ENCODE measurements around the gene PHKG2. TPM values are rescaled to one million over a fixed set of nuclear protein-coding genes. Genes with fewer than 3 reads are reported as not detected.

The PHKG2 gene
- total RNA-seq, 1 experiment from 2014 or later, result 35.3 TPM

DNA sequence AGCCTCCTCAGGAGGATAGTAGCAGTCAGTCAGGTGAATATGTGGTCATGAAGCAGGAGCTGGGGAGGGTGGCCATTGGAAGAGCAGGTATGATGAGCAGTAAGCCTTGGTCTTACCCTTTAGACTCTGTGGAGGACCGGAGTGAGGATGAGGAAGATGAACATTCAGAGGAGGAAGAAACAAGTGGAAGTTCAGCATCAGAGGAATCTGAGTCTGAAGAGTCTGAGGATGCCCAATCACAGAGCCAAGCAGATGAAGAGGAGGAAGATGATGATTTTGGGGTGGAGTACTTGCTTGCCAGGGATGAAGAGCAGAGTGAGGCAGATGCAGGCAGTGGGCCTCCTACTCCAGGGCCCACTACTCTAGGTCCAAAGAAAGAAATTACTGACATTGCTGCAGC, 36.5 kb upstream of the PHKG2 start:
- TF ChIP-seq, protein P1, sequence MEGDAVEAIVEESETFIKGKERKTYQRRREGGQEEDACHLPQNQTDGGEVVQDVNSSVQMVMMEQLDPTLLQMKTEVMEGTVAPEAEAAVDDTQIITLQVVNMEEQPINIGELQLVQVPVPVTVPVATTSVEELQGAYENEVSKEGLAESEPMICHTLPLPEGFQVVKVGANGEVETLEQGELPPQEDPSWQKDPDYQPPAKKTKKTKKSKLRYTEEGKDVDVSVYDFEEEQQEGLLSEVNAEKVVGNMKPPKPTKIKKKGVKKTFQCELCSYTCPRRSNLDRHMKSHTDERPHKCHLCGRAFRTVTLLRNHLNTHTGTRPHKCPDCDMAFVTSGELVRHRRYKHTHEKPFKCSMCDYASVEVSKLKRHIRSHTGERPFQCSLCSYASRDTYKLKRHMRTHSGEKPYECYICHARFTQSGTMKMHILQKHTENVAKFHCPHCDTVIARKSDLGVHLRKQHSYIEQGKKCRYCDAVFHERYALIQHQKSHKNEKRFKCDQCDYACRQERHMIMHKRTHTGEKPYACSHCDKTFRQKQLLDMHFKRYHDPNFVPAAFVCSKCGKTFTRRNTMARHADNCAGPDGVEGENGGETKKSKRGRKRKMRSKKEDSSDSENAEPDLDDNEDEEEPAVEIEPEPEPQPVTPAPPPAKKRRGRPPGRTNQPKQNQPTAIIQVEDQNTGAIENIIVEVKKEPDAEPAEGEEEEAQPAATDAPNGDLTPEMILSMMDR (conservative IDR thresholded peaks at IDR 0.05; ENCODE audit: low read depth, low read length), result no peak
- TF ChIP-seq EZH2 (IDR thresholded peaks at IDR 0.05; ENCODE audit: borderline replicate concordance, low read depth, low read length, poor library complexity, severe bottlenecking), result no peak
- Histone ChIP-seq H3K4me3 (ENCODE audit: low read depth, low read length, poor library complexity, severe bottlenecking) (no peak overlapping the region), H3K36me3 (ENCODE audit: insufficient read depth, low read length, poor library complexity, severe bottlenecking) (peaks cover 97% of the 10 kb centered on the region), H3K27ac (ENCODE audit: low read depth, low read length, poor library complexity, severe bottlenecking) (no peak overlapping the region), H3K27me3 (replicated peaks; ENCODE audit: insufficient read depth, low read depth, low read length, poor library complexity) (no peaks in the 10 kb centered on the region), H3K9me3 (ENCODE audit: low read depth, low read length, poor library complexity, severe bottlenecking) (no peaks in the 10 kb centered on the region), H3K4me1 (ENCODE audit: insufficient read depth, low read length, poor library complexity, severe bottlenecking) (no peaks in the 10 kb centered on the region)
- ChIA-PET POLR2A (ENCODE audit: low non-redundant PET) (no interaction called here), CTCF (no interaction called here)
- intact Hi-C loops (cut with micrococcal nuclease; ENCODE audit: unreplicated experiment), result no loop called here
- DNase-seq (ENCODE audit: low spot score), result no peak
- BruUV-seq (replicated peaks), result TSS peak; percentile 63

DNA sequence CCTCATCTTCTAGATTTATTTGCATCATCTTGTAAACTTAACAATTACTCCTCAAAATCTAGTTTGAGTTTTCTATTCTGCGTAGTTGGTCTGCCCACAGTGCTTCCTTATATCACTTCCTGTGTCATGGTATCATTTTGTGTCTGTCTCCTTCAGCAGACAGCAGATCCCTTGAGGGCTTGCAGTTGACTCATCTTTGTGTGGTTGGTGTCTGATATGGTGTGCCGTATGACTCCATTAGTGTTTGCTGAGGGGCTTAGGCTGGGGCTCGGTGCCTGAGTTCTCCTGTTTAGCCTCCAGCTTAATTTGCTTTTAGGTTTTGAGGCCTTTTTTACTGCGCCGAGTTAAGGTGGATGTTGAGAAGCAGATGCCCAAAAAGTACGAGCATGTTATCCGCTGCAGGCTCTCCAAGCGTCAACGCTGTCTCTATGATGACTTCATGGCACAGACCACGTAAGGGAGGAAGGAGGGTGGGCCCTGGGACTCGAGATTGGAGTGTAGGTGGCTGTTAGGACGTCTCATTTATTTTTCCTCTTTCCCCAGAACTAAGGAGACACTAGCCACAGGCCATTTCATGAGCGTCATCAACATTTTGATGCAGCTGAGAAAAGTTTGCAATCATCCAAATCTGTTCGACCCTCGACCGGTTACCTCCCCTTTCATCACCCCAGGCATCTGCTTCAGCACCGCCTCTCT, 32.3 kb upstream of the PHKG2 start:
- Histone ChIP-seq H3K9me3 (ENCODE audit: low read depth, low read length, poor library complexity, severe bottlenecking) (no peaks in the 10 kb centered on the region), H3K27me3 (replicated peaks; ENCODE audit: insufficient read depth, low read depth, low read length, poor library complexity) (no peaks in the 10 kb centered on the region), H3K4me3 (ENCODE audit: low read depth, low read length, poor library complexity, severe bottlenecking) (no peak overlapping the region), H3K4me1 (ENCODE audit: insufficient read depth, low read length, poor library complexity, severe bottlenecking) (no peaks in the 10 kb centered on the region), H3K27ac (ENCODE audit: low read depth, low read length, poor library complexity, severe bottlenecking) (peak overlapping the region; percentile 58), H3K36me3 (ENCODE audit: insufficient read depth, low read length, poor library complexity, severe bottlenecking) (peaks cover 90% of the 10 kb centered on the region)
- intact Hi-C loops (cut with micrococcal nuclease; ENCODE audit: unreplicated experiment), result no loop called here
- ChIA-PET CTCF (no interaction called here), POLR2A (ENCODE audit: low non-redundant PET) (no interaction called here)
- no TSS peak for BruUV-seq (replicated peaks)
- DNase-seq (ENCODE audit: low spot score), result peak; percentile 72
- TF ChIP-seq, protein P1 (conservative IDR thresholded peaks at IDR 0.05; ENCODE audit: low read depth, low read length), result no peak
- TF ChIP-seq EZH2 (IDR thresholded peaks at IDR 0.05; ENCODE audit: borderline replicate concordance, low read depth, low read length, poor library complexity, severe bottlenecking), result no peak

DNA sequence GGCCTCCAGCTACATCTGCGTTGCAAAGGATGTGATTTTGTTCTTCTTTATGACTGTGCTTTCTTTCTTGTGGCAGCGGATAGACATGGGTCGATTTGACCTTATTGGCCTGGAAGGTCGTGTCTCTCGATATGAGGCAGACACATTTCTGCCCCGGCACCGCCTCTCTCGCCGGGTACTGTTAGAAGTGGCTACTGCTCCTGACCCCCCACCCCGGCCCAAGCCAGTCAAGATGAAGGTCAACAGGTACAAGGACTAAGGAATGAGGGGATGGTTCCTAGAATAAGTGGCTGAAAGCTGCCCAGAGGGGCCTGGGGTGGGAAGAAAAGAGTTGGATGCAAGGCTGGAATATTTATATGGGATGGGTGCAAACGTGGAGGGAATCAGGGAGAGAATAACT, 28.1 kb upstream of the PHKG2 start:
- BruUV-seq (replicated peaks), result no TSS peak
- H3K9me3 ChIP-seq (ENCODE audit: low read depth, low read length, poor library complexity, severe bottlenecking), result no peaks in the 10 kb centered on the region
- no peaks in the 10 kb centered on the region for H3K4me1 ChIP-seq (ENCODE audit: insufficient read depth, low read length, poor library complexity, severe bottlenecking)
- H3K27ac ChIP-seq (ENCODE audit: low read depth, low read length, poor library complexity, severe bottlenecking), result no peak overlapping the region
- peaks cover 92% of the 10 kb centered on the region for H3K36me3 ChIP-seq (ENCODE audit: insufficient read depth, low read length, poor library complexity, severe bottlenecking)
- no peaks in the 10 kb centered on the region for H3K27me3 ChIP-seq (replicated peaks; ENCODE audit: insufficient read depth, low read depth, low read length, poor library complexity)
- POLR2A ChIA-PET (ENCODE audit: low non-redundant PET), result no interaction called here
- DNase-seq (ENCODE audit: low spot score), result no peak
- intact Hi-C loops (cut with micrococcal nuclease; ENCODE audit: unreplicated experiment), result no loop called here
- no peak overlapping the region for H3K4me3 ChIP-seq (ENCODE audit: low read depth, low read length, poor library complexity, severe bottlenecking)
- CTCF ChIA-PET, result no interaction called here
- TF ChIP-seq EZH2 (IDR thresholded peaks at IDR 0.05; ENCODE audit: borderline replicate concordance, low read depth, low read length, poor library complexity, severe bottlenecking), result no peak
- TF ChIP-seq, protein P1 (conservative IDR thresholded peaks at IDR 0.05; ENCODE audit: low read depth, low read length), result no peak
